ENCODE measurements around the gene PAK5. TPM values are rescaled to one million over a fixed set of nuclear protein-coding genes. Genes with fewer than 3 reads are reported as not detected.

The PAK5 gene
- total and polyA plus RNA-seq, 2 donors (not counting 1 experiment from before 2014, with no cell fraction given) = not detected

DNA sequence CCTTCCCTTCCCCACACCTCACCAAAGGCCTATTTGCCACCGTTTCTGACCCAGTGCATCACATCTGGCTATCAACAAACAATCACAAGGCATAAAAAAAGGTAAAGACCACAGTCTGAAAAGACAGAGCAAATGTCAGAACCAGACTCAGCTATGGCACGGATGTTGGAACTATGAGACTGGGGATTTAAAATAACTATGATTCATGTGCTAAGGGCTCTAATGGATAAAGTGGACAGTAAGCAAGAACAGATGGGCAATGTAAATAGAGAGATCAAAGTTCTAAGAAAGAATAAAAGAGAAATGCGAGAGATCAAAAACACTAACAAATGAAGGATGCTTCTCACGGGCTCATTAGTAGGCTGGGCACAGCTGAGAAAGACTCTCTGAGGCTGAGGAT is 225.0 kb downstream of the PAK5 start:
- Mint-ChIP-seq H3K27me3 (peaks cover 13% of the 10 kb centered on the region), H3K4me1 (peaks cover 5% of the 10 kb centered on the region), H3K9me3 (ENCODE audit: insufficient read depth) (no peaks in the 10 kb centered on the region), H3K27ac (no peak overlapping the region), H3K4me3 (no peak overlapping the region)
- ATAC-seq (ENCODE audit: low read depth) (no peak), DNase-seq (no peak)
- H3K9ac ChIP-seq (ENCODE audit: low read length) = no peak overlapping the region
- peaks cover 0 to 12% of the 10 kb centered on the region in 2 donors for H3K4me1 ChIP-seq (ENCODE audit: control insufficient read depth in 2 of 2, insufficient read depth in 2 of 2, low read length in 2 of 2)
- WGBS (ENCODE audit: insufficient coverage) = 70% methylated on average over 2 of the region's 4 CpGs
- no peaks in the 10 kb centered on the region for H3K36me3 ChIP-seq (replicated peaks in 1 of 2; ENCODE audit: control extremely low read depth in 1 of 2, control insufficient read depth in 1 of 2, extremely low read depth in 1 of 2, insufficient read depth in 2 of 2, low read length in 1 of 2)
- no peak overlapping the region for H3K4me3 ChIP-seq (ENCODE audit: control extremely low read depth in 1 of 5, extremely low read depth in 1 of 5, insufficient read depth in 1 of 5, low read depth in 2 of 5, low read length in 4 of 5)
- H2AFZ ChIP-seq (ENCODE audit: insufficient read depth, low read depth, low read length, poor library complexity, severe bottlenecking) = no peak overlapping the region
- peaks cover 0 to 17% (median 5%) of the 10 kb centered on the region in 4 experiments for H3K27me3 ChIP-seq (replicated peaks in 1 of 4; ENCODE audit: control extremely low read depth in 1 of 4, control insufficient read depth in 3 of 4, insufficient read depth in 4 of 4, low read length in 3 of 4)
- H3K79me2 ChIP-seq (ENCODE audit: control insufficient read depth, insufficient read depth, low read length) = no peaks in the 10 kb centered on the region
- ChIA-PET POLR2A (no interaction called here), CTCF (interaction anchor here (0.9 to 1.5 kb wide), 3 partner anchors 27 to 288 kb away, joined by 3 to 6 read pairs (median 3); no protein-coding TSS in a partner anchor)
- TF ChIP-seq, protein P1, sequence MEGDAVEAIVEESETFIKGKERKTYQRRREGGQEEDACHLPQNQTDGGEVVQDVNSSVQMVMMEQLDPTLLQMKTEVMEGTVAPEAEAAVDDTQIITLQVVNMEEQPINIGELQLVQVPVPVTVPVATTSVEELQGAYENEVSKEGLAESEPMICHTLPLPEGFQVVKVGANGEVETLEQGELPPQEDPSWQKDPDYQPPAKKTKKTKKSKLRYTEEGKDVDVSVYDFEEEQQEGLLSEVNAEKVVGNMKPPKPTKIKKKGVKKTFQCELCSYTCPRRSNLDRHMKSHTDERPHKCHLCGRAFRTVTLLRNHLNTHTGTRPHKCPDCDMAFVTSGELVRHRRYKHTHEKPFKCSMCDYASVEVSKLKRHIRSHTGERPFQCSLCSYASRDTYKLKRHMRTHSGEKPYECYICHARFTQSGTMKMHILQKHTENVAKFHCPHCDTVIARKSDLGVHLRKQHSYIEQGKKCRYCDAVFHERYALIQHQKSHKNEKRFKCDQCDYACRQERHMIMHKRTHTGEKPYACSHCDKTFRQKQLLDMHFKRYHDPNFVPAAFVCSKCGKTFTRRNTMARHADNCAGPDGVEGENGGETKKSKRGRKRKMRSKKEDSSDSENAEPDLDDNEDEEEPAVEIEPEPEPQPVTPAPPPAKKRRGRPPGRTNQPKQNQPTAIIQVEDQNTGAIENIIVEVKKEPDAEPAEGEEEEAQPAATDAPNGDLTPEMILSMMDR (IDR thresholded peaks at IDR 0.05) = no peak
- TF ChIP-seq EZH2 (IDR thresholded peaks at IDR 0.05; ENCODE audit: borderline replicate concordance, insufficient read depth, low read depth, low read length, poor library complexity, severe bottlenecking) = no peak
- intact Hi-C loops (cut with micrococcal nuclease) = no loop called here
- no peak overlapping the region for H3K4me2 ChIP-seq (replicated peaks; ENCODE audit: low read depth, low read length, poor library complexity, severe bottlenecking)
- peaks cover 2 to 23% (median 15%) of the 10 kb centered on the region in 3 donors for H3K9me3 ChIP-seq (ENCODE audit: control extremely low read depth in 1 of 3, control insufficient read depth in 2 of 3, insufficient read depth in 1 of 3, low read length in 2 of 3)
- no peak overlapping the region for H3K27ac ChIP-seq (ENCODE audit: low read length in 2 of 2)
- H4K20me1 ChIP-seq (ENCODE audit: control insufficient read depth, insufficient read depth, low read length, poor library complexity, severe bottlenecking) = no peaks in the 10 kb centered on the region

DNA sequence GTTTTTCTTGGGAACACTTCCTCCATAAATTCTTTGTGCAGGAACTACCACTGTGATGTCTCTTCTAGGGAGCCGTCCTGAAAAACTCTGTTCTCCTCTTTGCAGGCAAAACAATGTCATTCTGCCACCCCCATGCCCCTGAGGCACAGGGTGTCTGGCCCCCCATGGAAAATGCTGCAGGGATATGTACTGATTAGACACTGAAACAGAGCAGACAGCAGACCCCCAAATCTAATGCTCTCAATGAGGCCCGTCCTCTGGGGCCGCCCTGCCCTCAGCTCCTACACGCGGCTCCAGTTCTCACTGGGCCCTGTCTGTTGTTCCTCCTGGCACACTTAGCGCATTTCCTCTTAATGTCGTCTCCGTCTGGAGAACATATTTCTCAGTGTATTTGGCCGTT is 227.0 kb downstream of the PAK5 start:
- ATAC-seq (ENCODE audit: low read depth) (no peak), DNase-seq (no peak)
- peaks cover 0 to 17% (median 5%) of the 10 kb centered on the region in 4 experiments for H3K27me3 ChIP-seq (replicated peaks in 1 of 4; ENCODE audit: control extremely low read depth in 1 of 4, control insufficient read depth in 3 of 4, insufficient read depth in 4 of 4, low read length in 3 of 4)
- TF ChIP-seq, protein P1 (IDR thresholded peaks at IDR 0.05) = no peak
- TF ChIP-seq EZH2 (IDR thresholded peaks at IDR 0.05; ENCODE audit: borderline replicate concordance, insufficient read depth, low read depth, low read length, poor library complexity, severe bottlenecking) = no peak
- no peak overlapping the region for H2AFZ ChIP-seq (ENCODE audit: insufficient read depth, low read depth, low read length, poor library complexity, severe bottlenecking)
- intact Hi-C loops (cut with micrococcal nuclease) = no loop called here
- H3K4me1 ChIP-seq (ENCODE audit: control insufficient read depth in 2 of 2, insufficient read depth in 2 of 2, low read length in 2 of 2) = peaks cover 0 to 12% of the 10 kb centered on the region in 2 donors
- H3K9me3 Mint-ChIP-seq (ENCODE audit: insufficient read depth) = no peaks in the 10 kb centered on the region
- no peak overlapping the region for H3K4me2 ChIP-seq (replicated peaks; ENCODE audit: low read depth, low read length, poor library complexity, severe bottlenecking)
- H3K27ac Mint-ChIP-seq = no peak overlapping the region
- no peak overlapping the region for H3K27ac ChIP-seq (ENCODE audit: low read length in 2 of 2)
- peaks cover 13% of the 10 kb centered on the region for H3K27me3 Mint-ChIP-seq
- peaks cover 0 to 19% (median 11%) of the 10 kb centered on the region in 3 donors for H3K9me3 ChIP-seq (ENCODE audit: control extremely low read depth in 1 of 3, control insufficient read depth in 2 of 3, insufficient read depth in 1 of 3, low read length in 2 of 3)
- H3K36me3 ChIP-seq (replicated peaks in 1 of 2; ENCODE audit: control extremely low read depth in 1 of 2, control insufficient read depth in 1 of 2, extremely low read depth in 1 of 2, insufficient read depth in 2 of 2, low read length in 1 of 2) = no peaks in the 10 kb centered on the region
- no peaks in the 10 kb centered on the region for H4K20me1 ChIP-seq (ENCODE audit: control insufficient read depth, insufficient read depth, low read length, poor library complexity, severe bottlenecking)
- H3K79me2 ChIP-seq (ENCODE audit: control insufficient read depth, insufficient read depth, low read length) = no peaks in the 10 kb centered on the region
- peaks cover 5% of the 10 kb centered on the region for H3K4me1 Mint-ChIP-seq
- CTCF ChIA-PET = interaction anchor here (1.3 kb wide), 1 partner anchor 204 kb away, joined by 3 read pairs; no protein-coding TSS in a partner anchor
- 93% methylated on average over 6 of the region's 9 CpGs for WGBS (ENCODE audit: insufficient coverage)
- H3K4me3 ChIP-seq (ENCODE audit: control extremely low read depth in 1 of 5, extremely low read depth in 1 of 5, insufficient read depth in 1 of 5, low read depth in 2 of 5, low read length in 4 of 5) = no peak overlapping the region
- POLR2A ChIA-PET = no interaction called here
- H3K4me3 Mint-ChIP-seq = no peak overlapping the region
- no peak overlapping the region for H3K9ac ChIP-seq (ENCODE audit: low read length)

All from B cell (primary cell).